Measurements from ENCODE around the gene MYL4.

Gene MYL4

DNA sequence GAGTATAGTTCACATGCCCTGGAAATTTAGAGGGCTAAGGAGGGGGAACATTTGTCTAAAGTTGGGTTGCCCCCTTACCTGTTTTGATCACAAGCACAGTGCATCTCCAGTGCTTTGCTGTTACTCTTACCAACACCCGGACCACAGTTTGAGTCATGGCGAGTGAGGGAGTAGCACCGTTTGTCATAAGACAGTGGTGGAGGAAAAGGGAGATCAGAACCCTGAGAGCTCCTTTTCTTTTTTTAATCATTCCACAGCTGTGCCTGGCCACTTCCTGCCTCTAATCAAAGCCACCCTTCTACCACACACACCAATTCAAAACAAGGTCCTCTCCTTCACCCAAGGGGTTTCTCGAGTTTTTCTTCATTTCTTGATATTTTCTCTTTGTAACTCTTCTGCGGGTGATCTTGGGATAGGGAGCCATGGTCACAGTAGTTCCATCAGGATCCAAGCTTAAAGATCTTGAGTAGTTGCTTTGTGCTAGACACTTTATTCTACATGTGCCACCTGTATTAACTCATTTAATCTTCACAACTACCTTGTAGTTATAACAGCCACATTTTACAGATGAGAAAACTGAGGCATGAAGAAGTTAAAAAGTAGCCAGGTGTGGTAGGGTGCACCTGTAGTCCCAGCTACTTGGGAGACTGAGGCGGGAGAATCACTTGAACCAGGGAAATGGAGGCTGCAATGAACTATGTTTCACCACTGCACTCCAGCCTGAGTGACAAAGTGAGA, 5.0 kb upstream of the MYL4 start:
- TF ChIP-seq CTCF (IDR thresholded peaks at IDR 0.05; ENCODE audit: control insufficient read depth, insufficient read depth, low read depth, low read length, missing control alignments): no peak
- no peak for DNase-seq (ENCODE audit: low read depth)
- H3K4me3 ChIP-seq (ENCODE audit: control insufficient read depth, low read depth, low read length): no peak overlapping the region

DNA sequence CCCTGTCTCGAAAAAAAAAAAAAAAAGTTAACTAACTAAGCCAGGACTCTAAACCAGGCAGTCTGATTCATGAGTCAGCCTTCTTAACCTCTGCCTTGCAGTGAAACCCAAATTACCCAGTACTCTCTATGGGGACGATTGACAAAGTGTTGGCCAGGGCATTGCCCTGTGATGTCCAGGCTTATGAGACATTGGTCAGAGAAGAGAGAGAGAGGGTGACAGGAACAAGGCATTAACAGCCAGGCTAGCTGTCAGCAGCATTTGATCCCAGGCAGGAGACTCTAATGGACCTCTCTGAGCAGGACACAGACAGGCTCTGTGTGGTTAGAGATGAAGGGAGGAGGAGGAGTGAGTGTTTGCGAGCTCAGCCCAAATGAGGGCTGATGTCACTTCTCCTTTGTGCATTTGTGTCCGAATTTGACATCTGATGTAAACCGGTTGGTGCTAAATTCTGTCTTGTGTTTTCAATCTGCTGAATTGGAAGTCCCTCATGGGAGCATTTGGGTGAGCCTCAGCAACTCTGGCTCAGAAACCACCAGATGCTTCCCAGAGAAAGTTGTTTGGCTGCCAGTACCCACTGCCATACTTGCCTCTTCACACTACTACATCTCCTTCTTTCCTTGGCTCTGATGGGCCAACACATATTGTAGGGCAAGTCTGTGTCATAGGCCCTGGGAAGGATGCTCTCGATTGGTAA, 4.3 kb upstream of the MYL4 start:
- H3K4me3 ChIP-seq (ENCODE audit: control insufficient read depth, low read depth, low read length): no peak overlapping the region
- DNase-seq (ENCODE audit: low read depth): no peak
- TF ChIP-seq CTCF (IDR thresholded peaks at IDR 0.05; ENCODE audit: control insufficient read depth, insufficient read depth, low read depth, low read length, missing control alignments): no peak

DNA sequence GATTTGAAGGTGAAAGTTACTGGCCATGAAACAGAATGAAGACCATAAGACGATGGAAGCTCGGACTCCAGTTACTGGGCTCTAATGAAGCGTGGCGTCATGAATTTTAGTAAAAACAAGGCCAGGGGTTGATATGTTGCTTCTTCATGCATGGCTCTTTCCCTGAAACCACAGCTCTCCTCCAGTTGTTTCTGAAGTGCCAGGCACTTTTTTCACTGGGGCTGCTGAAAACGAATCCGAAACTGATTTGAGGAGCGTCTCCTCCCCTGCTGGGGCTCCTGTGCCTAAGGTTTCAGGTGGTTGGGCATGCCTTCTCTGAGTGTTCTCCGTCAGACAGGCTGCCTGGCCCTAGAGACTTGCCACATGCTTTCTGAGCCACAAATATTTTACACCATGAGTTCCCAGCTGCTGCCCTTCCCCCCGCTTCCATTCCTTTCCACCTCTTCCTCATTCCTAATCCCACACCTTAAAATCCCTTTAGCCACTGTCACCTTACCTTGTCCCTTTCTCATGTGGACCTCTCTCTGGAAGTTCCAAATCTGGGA, 3.7 kb upstream of the MYL4 start:
- TF ChIP-seq CTCF (IDR thresholded peaks at IDR 0.05; ENCODE audit: control insufficient read depth, insufficient read depth, low read depth, low read length, missing control alignments): no peak
- no peak overlapping the region for H3K4me3 ChIP-seq (ENCODE audit: control insufficient read depth, low read depth, low read length)
- no peak for DNase-seq (ENCODE audit: low read depth)

DNA sequence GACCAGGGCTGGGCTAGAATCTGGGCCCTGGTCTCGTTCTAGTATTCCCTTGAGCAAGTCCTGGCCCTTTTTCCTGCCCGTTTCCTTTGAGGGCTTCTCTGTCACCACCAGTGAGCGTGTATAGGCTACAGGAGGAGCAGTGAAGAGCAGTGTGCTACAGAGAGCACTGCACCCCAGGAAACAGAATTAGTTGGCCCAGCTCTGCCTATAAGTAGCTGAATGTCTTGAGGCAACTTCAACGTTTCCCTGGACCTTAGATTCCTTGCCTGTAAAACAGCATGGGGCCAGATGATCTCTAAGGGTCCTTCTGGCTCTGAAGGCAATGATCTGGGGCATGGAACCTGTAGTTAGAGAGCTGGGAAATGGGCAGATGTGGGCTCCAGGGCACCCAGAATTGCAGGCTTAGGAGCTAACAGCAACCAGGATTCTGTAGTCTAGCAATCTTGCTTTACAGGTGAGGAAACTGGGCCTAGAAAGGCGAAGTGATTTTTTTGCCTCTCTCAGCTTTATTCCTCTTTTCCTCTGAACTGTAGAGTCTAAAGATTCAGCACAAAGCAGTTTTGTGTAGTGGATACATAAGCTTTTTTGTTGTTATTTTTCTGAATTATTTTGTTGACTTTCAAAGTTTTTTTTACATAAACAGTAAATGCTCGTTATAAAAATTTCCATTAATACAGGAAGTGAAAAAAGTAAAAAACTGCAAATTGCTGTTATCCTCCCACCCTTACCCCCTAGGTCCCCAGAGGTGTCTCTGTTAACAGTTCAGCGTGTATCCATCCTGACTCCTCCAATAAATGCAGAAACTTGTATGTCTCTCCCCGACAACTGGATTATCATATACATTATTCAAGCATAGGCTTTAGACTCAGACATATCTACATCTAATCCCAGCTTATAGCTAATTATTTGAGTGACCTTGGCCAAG, 1.7 kb upstream of the MYL4 start:
- no peak for DNase-seq (ENCODE audit: low read depth)
- TF ChIP-seq CTCF (IDR thresholded peaks at IDR 0.05; ENCODE audit: control insufficient read depth, insufficient read depth, low read depth, low read length, missing control alignments): no peak
- no peak overlapping the region for H3K4me3 ChIP-seq (ENCODE audit: control insufficient read depth, low read depth, low read length)

GRCh38 chr17:47209499-47209898, 351 bp downstream of the MYL4 start:
- no peak for DNase-seq (ENCODE audit: low read depth)
- TF ChIP-seq CTCF (IDR thresholded peaks at IDR 0.05; ENCODE audit: control insufficient read depth, insufficient read depth, low read depth, low read length, missing control alignments): no peak
- no peak overlapping the region for H3K4me3 ChIP-seq (ENCODE audit: control insufficient read depth, low read depth, low read length)

DNA sequence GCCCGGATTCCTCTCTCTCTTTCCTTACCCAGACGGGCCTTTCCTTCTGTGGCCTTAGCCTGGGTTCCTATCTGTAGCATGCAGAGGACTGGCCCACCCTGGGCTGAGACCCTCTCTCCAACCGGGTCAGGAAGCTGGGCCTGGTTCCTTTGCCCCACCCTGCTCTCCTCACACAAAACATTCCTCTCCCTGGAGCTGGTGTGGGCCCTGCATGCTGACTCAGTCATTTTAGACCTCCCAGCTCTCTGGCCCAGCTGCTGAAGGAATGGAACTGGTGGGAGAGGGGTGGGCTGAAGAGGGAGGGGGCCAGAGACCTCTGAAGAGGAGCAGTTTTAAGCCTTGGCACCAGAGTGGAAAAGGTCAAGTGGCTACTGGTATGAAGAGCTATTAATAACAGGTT, 957 bp downstream of the MYL4 start:
- no peak for DNase-seq (ENCODE audit: low read depth)
- no peak for TF ChIP-seq CTCF (IDR thresholded peaks at IDR 0.05; ENCODE audit: control insufficient read depth, insufficient read depth, low read depth, low read length, missing control alignments)
- no peak overlapping the region for H3K4me3 ChIP-seq (ENCODE audit: control insufficient read depth, low read depth, low read length)

Data from AG09309 (cell line).